MG63 (cell line): ENCODE measurements around the gene SKIL. TPM values are rescaled to one million over a fixed set of nuclear protein-coding genes. Genes with fewer than 3 reads are reported as not detected.
"Not testable (repeated sequence)": the region's sequence is repeated elsewhere in the genome, so short reads cannot be mapped to it uniquely, and the experiment has no call there.

ENCODE experiments used
- DNase-seq: peaks from one replicate; pipeline ENCODE4 v3.0.0-alpha.2; 2020
- H3K27me3 ChIP-seq: fragments of 250-450 bp; sonication (Bioruptor Pico); 2 replicates; pipeline ENCODE4 v1.5.1; 2020; ENCODE audit warnings: mild to moderate bottlenecking, moderate library complexity
- H3K36me3 ChIP-seq: fragments of 250-450 bp; sonication (Bioruptor Pico); 2 replicates; pipeline ENCODE4 v1.5.1; 2020; ENCODE audit warnings: mild to moderate bottlenecking, moderate library complexity
- H3K4me3 ChIP-seq: fragments of 250-450 bp; sonication (Bioruptor Pico); 2 replicates; pipeline ENCODE4 v1.5.1; 2020; ENCODE audit warnings: mild to moderate bottlenecking, moderate library complexity
- H3K9me3 ChIP-seq: fragments of 250-450 bp; sonication (Bioruptor Pico); 2 replicates; pipeline ENCODE4 v1.5.1; 2020; ENCODE audit warnings: mild to moderate bottlenecking, moderate library complexity
- total RNA-seq: library from RNA; depleted of rRNA; stranded (reverse); fragments of >200 nt; shearing (Covaris generic); gene quantifications from 2 replicates; pipeline ENCODE4 v1.2.3, GENCODE V29; 2014; ENCODE audit warnings: low replicate concordance; rRNA removed

SKIL gene, protein sequence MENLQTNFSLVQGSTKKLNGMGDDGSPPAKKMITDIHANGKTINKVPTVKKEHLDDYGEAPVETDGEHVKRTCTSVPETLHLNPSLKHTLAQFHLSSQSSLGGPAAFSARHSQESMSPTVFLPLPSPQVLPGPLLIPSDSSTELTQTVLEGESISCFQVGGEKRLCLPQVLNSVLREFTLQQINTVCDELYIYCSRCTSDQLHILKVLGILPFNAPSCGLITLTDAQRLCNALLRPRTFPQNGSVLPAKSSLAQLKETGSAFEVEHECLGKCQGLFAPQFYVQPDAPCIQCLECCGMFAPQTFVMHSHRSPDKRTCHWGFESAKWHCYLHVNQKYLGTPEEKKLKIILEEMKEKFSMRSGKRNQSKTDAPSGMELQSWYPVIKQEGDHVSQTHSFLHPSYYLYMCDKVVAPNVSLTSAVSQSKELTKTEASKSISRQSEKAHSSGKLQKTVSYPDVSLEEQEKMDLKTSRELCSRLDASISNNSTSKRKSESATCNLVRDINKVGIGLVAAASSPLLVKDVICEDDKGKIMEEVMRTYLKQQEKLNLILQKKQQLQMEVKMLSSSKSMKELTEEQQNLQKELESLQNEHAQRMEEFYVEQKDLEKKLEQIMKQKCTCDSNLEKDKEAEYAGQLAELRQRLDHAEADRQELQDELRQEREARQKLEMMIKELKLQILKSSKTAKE
- total RNA-seq = 26.8 and 27.5 TPM in 2 replicates

DNA sequence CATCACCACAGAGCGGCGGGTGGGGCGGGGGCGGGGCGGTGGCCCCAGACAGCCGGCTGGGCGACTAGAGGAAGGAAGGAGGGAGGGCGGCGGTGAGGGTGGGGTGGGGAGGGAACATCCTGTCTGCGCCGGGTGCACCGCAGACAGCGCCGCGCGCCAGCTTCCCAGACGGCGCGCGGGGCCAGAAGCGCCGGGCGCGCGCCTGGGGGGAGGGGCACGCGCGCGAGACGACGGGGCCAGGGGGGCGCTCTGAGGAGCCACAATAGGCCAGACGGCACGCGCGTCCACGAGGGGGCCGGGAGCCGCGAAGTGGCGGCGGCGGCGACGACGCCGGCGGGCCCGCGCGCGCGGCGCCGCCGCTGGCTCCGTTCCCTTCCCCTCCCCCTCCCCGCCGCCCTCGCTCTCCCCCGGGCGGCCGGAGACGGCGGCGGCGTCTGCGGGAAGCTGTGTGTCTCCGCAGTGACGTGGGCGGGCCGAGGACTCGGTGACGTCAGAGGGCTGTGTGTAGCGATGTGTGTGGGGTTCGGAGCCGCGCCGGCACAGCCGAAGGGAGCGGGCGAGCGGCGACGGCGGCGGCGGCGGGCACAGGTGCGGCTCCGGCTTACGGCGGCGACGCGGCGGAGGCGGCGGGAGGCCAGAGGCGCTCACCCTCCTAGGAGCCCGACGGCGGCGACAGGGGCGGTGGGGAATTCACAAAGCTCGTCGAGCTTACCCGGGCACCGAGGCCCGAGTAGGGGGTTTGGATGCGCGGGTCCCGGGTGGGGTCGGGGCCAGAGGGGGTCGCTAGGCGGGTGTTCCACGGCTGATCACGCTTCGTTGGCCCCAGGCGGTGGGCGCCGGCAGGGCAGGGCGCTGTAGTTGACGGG, at the start of gene SKIL:
Gene SKIL (plus strand): TSS at position 540 of the 866 bp plus-strand sequence. CDS start 2,617 bp downstream, outside the sequence.
- DNase-seq = peak; percentile 98
- H3K4me3 ChIP-seq = peak within 1 kb of the TSS; percentile 93

DNA sequence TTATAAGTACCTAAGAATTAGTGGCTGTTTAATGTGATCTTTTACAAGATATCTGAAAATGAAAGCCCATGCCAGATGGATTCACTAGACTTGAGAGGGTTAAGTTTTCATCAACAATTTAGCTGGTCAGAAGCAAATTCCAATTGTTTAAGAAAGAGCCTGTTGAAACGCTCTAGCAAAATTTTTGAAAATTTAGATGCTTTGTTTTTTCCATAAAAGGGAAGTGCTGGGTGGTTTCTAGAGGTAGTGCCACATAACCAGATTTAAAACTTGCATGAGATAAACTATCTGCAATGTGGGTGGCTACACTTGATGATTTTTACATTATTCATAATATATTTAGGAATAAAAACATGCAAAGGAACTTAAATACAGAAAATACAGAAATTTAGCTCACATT, 48.5 kb upstream of the SKIL start:
- Histone ChIP-seq H3K4me3 (no peak overlapping the region), H3K9me3 (no peaks in the 10 kb centered on the region), H3K36me3 (no peaks in the 10 kb centered on the region), H3K27me3 (no peaks in the 10 kb centered on the region)
- no peak for DNase-seq

More for the DNA sequence above, at the start of gene SKIL:
- Histone ChIP-seq H3K27me3 (no peaks in the 10 kb centered on the region), H3K36me3 (peaks cover 26% of the 10 kb centered on the region), H3K9me3 (no peaks in the 10 kb centered on the region)

DNA sequence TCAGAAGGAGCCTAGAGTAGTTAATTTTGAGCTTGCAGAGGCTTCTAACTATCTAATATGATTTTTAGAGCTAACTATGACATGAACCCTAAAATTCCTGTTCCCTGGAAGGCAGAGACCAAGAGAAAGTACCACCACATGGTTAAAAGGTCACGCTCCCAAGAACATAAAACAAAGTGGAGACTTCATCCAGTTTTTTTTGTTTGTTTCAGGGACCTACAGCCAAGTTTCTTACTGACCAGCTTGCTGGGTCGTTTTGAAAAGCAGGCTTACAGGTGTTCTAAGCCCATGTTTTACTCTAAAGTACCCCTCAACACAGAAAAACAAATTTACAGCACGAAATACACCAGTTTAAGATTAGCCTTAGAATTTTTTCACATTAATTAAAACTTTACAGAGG, 39.6 kb upstream of the SKIL start:
- Histone ChIP-seq H3K4me3 (no peak overlapping the region), H3K36me3 (no peaks in the 10 kb centered on the region), H3K27me3 (no peaks in the 10 kb centered on the region), H3K9me3 (no peaks in the 10 kb centered on the region)
- DNase-seq = no peak

DNA sequence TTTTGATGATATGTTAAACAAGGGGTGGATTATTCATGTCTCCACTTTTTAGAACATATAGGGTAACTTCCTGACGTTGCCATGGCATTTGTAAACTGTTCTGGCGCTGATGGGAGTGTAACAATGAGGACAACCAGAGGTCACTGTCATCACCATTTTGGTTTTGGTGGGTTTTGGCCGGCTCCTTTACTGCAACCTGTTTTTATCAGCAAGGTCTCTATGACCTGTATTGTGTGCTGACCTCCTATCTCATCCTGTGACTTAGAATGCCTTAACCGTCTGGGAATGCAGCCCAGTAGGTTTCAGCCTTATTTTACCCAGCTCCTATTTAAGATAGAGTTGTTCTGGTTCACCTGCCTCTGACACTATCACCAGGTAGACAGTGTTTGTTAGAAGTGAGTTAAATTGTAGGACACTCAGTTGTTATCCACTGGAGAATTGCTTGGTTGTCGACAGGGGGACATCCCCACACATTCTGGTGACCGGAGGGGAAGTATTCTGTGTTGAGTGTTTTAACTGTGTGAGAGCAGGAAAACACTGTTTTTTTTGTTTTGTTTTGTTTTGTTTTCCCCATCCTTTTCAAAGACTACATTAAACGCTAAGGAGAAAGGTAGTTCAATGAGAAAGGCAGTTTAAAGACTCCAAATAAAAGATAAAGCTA, 36.9 kb upstream of the SKIL start:
- no peaks in the 10 kb centered on the region for H3K27me3 ChIP-seq
- no peaks in the 10 kb centered on the region for H3K9me3 ChIP-seq
- no peak overlapping the region for H3K4me3 ChIP-seq
- H3K36me3 ChIP-seq = no peaks in the 10 kb centered on the region
- DNase-seq = no peak

DNA sequence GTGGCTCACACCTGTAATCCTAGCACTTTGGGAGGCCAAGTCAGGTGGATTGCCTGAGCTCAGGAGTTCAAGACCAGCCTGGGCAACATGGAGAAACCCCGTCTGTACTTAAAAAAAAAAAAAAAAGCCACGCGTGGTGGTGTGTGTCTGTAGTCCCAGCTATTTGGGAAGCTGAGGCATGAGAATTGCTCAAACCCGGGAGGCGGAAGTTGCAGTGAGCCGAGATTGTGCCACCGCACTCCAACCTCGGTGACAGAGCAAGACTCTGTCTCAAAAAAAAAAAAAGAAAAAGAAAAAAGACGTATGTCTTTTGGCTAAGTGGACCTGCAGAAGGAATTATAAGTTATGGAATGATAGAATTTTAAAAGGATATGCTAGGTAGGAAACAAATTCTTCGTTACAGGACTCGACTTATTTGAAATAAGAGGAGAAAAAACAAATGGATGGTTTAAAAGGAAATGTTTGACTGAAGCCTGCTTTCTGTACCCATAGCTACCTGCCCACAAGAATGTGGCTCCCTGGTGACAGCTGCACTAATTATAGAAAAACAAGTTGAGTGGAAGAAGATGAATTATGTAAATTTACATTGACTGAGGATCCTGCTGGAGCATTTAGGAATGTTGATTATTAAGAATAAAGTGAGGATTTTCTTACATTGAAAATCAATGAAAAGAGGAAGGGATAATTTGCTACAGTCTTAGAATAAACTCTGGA, 36.0 kb upstream of the SKIL start:
- H3K27me3 ChIP-seq = no peaks in the 10 kb centered on the region
- no peaks in the 10 kb centered on the region for H3K9me3 ChIP-seq
- DNase-seq = no peak
- no peak overlapping the region for H3K4me3 ChIP-seq
- no peaks in the 10 kb centered on the region for H3K36me3 ChIP-seq

DNA sequence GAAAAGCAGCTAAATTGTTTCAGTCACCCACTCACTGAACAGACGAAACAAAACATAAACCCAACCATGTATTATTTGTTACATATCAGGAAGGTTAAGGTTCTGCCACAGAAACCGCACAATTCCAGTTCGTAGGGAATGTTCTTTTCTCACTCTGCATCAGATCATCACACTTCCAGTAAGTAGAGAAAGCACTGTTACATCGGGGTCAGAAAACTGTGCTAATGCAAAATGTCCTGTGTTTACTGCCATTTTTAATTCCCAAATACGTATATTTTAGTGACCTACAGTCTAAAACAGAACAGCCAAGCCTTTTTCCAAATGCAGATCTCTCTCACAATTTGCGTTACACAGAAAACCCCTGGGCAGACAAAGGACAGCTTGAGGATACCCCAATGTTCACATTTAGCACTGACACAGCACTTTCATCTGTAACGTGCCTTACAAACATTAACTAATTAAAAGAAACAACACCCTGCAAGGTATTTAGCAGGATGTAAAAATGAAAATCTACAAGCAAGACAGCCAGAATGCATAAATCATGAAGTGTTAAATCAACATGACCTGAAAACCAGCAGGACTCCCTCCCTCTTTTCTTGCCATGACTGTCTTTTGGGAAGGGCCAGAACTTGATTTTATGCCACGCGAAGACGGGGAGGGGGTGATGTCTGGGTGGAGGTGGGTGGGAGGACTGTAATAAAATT, 34.8 kb upstream of the SKIL start:
- DNase-seq = no peak
- Histone ChIP-seq H3K36me3 (no peaks in the 10 kb centered on the region), H3K27me3 (no peaks in the 10 kb centered on the region), H3K9me3 (no peaks in the 10 kb centered on the region), H3K4me3 (no peak overlapping the region)

DNA sequence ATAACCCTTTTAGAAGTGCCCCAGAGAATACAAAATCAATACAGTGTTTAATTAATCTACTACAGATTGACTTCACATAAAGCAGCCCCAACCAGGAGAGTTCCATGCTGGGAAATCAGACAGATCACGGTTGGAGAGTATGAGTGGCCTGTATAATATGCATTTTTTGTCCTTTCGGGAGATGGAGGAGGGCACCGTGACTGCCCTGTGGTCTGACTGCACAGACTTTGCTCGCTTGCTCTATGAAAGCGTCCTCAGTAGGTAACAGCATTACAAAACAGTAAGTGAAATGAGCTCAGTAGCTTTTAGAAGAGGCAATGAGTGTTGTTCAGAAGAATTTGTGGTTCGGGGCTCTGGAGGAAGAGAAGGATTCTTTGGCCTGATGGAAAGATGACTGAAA, 34.2 kb upstream of the SKIL start:
- Histone ChIP-seq H3K9me3 (no peaks in the 10 kb centered on the region), H3K36me3 (no peaks in the 10 kb centered on the region), H3K4me3 (no peak overlapping the region), H3K27me3 (no peaks in the 10 kb centered on the region)
- DNase-seq = no peak

DNA sequence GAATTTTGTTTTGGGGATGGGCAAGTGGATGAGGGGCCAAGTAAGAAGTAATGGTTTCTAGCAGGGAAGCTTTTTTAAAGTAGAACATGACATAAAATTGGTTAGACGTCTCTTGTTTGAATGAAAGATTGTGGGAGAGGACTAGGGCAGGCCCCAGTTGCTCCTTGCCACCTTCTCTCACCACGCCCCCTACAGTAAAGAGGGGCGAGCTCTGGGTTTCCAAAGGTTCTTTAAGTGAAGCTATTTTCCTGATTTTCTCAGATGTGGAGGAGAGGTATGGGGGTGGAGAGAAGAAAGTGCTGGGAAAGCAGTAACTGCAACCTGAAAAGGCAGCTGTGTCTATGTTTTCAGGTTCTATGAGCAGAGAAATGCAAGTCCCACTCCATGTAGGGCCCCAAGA, 32.6 kb upstream of the SKIL start:
- Histone ChIP-seq H3K27me3 (no peaks in the 10 kb centered on the region), H3K9me3 (no peaks in the 10 kb centered on the region), H3K36me3 (no peaks in the 10 kb centered on the region), H3K4me3 (no peak overlapping the region)
- no peak for DNase-seq

DNA sequence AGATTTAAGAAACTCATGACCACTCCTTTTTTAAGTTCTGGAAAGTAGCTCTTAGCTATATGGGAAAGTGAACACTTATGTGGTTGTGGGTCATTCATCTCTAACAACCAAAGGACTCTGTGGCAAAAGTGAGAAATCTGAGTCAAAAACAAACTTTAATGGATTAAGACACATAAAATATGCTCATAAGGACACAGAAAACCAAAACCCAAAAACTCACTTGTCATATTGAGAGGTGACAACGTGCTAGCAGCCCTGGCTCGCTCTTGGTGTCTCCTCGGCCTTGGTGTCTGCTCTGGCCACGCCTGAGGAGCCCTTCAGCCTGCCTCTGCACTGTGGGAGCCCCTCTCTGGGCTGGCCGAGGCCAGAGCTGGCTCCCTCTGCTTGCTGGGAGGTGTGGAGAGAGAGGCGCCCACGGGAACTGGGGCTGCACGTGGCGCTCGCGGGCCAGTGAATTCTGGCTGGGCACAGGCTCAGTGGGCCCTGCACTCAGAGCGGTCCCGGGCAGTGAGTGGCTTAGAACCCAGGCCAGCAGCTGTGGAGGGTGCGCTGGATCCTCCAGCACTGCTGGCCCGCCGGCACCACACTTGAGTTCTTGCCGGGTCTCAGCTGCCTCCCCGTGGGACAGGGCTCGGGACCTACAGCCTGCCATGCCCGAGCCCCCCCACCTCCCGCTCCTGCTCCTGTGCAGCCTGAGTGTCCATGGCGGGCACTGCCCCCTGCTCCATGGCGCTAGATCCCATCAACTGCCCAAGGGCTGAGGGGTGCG, 30.3 kb upstream of the SKIL start:
- Histone ChIP-seq H3K36me3 (no peaks in the 10 kb centered on the region), H3K4me3 (no peak overlapping the region), H3K27me3 (no peaks in the 10 kb centered on the region), H3K9me3 (no peaks in the 10 kb centered on the region)
- no peak for DNase-seq

DNA sequence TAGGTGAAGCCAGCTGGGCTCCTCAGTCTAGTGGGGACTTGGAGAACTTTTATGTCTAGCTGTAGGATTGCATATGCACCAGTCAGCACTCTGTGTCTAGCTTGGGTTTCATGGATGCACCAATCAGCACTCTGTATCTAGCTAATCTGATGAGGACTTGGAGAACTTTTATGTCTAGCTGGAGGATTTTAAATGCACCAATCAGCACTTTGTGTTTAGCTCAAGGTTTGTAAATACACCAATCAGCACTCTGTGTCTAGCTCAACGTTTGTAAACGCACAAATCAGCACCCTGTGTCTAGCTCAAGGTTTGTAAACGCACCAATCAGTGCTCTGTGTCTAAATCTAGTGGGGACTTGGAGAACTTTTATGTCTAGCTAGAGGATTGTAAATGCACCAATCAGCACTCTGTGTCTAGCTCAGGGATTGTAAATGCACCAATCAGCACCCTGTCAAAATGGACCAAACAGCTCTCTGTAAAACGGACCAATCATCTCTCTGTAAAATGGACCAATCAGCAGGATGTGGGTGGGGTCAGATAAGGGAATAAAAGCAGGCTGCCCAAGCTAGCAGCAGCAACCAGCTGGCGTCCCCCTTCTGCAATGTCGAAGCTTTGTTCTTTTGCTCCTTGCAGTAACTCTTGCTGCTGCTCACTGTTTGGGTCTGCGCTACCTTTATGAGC, 29.5 kb upstream of the SKIL start:
- H3K4me3 ChIP-seq, DNase-seq, H3K9me3 ChIP-seq, H3K27me3 ChIP-seq, H3K36me3 ChIP-seq: not testable (repeated sequence)

DNA sequence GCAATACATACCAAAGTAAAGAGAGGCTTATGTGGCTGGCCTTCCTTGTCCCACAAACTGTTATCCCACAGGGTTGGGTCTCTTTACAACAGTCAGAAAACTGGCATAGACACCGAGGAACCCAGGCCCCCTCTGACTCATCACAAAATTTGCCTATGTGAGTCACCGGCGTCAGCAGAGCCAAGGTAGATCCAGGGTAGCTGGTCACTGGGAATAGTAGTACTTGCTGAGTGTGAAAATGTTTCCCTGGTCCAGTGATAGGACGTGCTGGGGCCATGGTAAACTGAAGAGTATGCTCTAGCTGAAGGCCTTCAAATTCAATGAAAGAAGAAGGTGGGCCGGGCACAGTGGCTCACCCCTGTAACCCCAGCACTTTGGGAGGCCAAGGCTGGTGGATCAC, 27.1 kb upstream of the SKIL start:
- Histone ChIP-seq H3K36me3 (no peaks in the 10 kb centered on the region), H3K27me3 (no peaks in the 10 kb centered on the region), H3K9me3 (no peaks in the 10 kb centered on the region), H3K4me3 (no peak overlapping the region)
- peak; percentile 93 for DNase-seq

DNA sequence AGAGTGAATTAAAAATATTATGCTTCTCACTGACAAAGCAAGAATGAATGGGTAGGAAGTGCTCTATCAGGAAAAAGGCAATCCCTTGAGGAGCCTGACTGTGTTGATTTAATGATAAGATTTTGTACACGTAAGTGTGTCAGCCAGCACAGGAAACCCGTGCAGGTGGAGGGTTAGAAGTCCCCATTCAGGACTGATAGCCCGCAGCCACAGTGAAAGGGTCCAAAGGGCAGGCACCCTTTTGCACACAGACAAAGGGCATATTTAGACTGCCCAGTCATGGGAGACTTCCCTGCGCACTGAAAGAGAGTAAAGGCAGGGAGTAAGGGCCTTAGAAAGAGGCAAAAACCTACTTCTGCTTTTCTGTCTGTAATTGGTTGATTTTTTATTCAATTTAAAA, 26.4 kb upstream of the SKIL start:
- Histone ChIP-seq H3K36me3 (no peaks in the 10 kb centered on the region), H3K27me3 (no peaks in the 10 kb centered on the region), H3K9me3 (no peaks in the 10 kb centered on the region), H3K4me3 (no peak overlapping the region)
- DNase-seq = no peak

DNA sequence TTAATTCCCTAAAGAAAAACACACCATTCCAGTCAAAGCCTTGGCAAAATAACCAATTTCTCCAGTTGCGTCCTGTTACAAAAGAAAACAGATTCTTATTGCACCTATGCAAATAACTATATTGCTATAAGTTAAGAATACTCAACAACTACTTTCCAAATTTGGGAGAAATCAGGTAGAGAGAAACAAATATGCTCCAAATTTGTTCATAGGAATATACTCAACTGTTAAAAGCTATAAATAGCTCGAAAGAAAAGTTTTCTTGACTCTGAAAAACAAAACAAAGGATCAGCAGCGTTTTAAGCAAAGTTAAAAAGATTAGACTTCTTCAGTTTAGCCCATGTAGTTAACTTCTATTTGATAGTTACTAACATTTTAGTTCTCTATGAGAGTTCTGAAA, 20.1 kb upstream of the SKIL start:
- Histone ChIP-seq H3K9me3 (peaks cover 25% of the 10 kb centered on the region), H3K27me3 (no peaks in the 10 kb centered on the region), H3K4me3 (no peak overlapping the region), H3K36me3 (no peaks in the 10 kb centered on the region)
- no peak for DNase-seq

DNA sequence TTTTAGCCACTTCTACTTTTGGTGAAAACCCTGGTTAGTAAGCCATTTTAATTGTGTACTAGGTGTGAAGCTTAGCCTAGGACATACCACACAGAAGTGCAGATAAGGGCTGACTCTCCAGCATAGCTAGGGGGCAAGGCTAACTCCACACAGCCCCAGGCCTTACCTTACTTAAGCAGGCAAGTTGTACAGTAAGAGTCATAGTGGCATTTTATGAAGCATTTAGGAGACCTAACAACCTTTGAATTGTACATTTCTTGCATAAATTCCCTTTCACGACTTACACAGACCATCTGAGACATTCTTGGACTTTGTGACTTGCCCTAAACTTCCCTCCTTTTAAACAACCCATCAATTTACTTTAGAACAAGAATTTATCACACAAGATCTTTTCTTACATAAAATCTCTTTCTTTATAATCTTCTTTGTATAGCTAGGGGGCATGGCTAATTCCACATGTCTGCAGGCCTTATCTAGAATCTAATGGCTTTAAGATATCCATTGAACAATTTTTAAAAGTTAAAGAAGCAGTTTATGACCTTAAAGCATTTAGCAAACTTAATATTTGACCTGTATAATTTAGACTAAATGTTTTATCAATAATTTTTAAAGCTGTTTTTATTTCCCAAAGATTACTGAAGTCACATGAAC, 18.7 kb upstream of the SKIL start:
- H3K27me3 ChIP-seq = no peaks in the 10 kb centered on the region
- H3K9me3 ChIP-seq = peaks cover 25% of the 10 kb centered on the region
- no peak for DNase-seq
- no peaks in the 10 kb centered on the region for H3K36me3 ChIP-seq
- no peak overlapping the region for H3K4me3 ChIP-seq
